ENCODE measurements around the gene ETS2.

GRCh38 chr21:38789275-38789674 is 16.5 kb upstream of the ETS2 start:
- no peak for TF ChIP-seq EZH2phosphoT487 (IDR thresholded peaks at IDR 0.05; ENCODE audit: borderline replicate concordance, low read length)
- TF ChIP-seq, protein P1, sequence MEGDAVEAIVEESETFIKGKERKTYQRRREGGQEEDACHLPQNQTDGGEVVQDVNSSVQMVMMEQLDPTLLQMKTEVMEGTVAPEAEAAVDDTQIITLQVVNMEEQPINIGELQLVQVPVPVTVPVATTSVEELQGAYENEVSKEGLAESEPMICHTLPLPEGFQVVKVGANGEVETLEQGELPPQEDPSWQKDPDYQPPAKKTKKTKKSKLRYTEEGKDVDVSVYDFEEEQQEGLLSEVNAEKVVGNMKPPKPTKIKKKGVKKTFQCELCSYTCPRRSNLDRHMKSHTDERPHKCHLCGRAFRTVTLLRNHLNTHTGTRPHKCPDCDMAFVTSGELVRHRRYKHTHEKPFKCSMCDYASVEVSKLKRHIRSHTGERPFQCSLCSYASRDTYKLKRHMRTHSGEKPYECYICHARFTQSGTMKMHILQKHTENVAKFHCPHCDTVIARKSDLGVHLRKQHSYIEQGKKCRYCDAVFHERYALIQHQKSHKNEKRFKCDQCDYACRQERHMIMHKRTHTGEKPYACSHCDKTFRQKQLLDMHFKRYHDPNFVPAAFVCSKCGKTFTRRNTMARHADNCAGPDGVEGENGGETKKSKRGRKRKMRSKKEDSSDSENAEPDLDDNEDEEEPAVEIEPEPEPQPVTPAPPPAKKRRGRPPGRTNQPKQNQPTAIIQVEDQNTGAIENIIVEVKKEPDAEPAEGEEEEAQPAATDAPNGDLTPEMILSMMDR (conservative IDR thresholded peaks at IDR 0.05; ENCODE audit: low read depth, low read length), result no peak
